HepG2 (cell line): ENCODE data around the gene CFHR2. TPM values are rescaled to one million over a fixed set of nuclear protein-coding genes. Genes with fewer than 3 reads are reported as not detected.

Experiments
- ATAC-seq: fragments of 200-7000 bp; cut with Tn5 transposase; 3 replicates; pipeline ENCODE4 v1.9.1; 2020; ENCODE audit warnings: mild to moderate bottlenecking, moderate library complexity
- BruUV-seq: library from RNA; stranded (reverse); fragments of 400-500 nt; replicated peaks from 2 replicates; lab custom pipeline; 2021; lab: Mats Ljungman, UMichigan
- CTCF ChIA-PET: fragments of 300-600 bp; formaldehyde crosslinking; extraction: SDS; loops from one replicate; lab custom pipeline; 2021; ENCODE audit warnings: low total read pairs, inconsistent platforms, low intra/inter-chr PET ratio; lab: Yijun Ruan, JAX
- POLR2A ChIA-PET: fragments of 350-600 bp; sonication (Branson Sonifier 250); formaldehyde crosslinking; loops from one replicate; lab custom pipeline; 2020; ENCODE audit warnings: antibody characterized with exemption, inconsistent platforms; lab: Yijun Ruan, JAX
- DNase-seq: peaks from one replicate; pipeline ENCODE4 v3.0.0-alpha.2; 2015; ENCODE audit warnings: low spot score
- FAIRE-seq: peaks from 3 replicates; lab custom pipeline; 2011; peaks lifted over from hg19 to GRCh38; lab: Jason Lieb, UNC
- H2AFZ ChIP-seq: one replicate; pipeline ENCODE4 v1.6.1; 2011; ENCODE audit warnings: low read length, inconsistent platforms
- H3K27ac ChIP-seq: fragments of 300-600 bp; 3 replicates; pipeline ENCODE4 v1.8.0; 2011; ENCODE audit warnings: mixed run types, mild to moderate bottlenecking, mixed read lengths, low read length, inconsistent platforms; ENCODE audit not compliant: insufficient read depth; ENCODE audit errors: extremely low read length
- H3K27me3 ChIP-seq, 2 experiments: fragments of 200-600 bp in 1 of 2; 2 replicates in 1 of 2; 3 replicates in 1 of 2; pipeline versions ENCODE4 v1.6.0 to v1.8.0; 2011; ENCODE audit warnings: low read length in 2 of 2, mild to moderate bottlenecking in 2 of 2, moderate library complexity in 2 of 2, inconsistent platforms in 1 of 2; ENCODE audit not compliant: insufficient read depth in 2 of 2, control insufficient read depth in 1 of 2
- H3K36me3 ChIP-seq, 2 experiments: fragments of 200-600 bp in 1 of 2; replicated peaks in 1 of 2; 2 replicates in 1 of 2; 3 replicates in 1 of 2; pipeline versions ENCODE4 v1.5.1 to v1.8.0; 2011; ENCODE audit warnings: low read length in 2 of 2, inconsistent platforms in 1 of 2; ENCODE audit not compliant: insufficient read depth in 2 of 2, control insufficient read depth in 1 of 2
- H3K4me1 ChIP-seq: 2 replicates; pipeline ENCODE4 v1.5.1; 2012; ENCODE audit warnings: low read length, inconsistent platforms; ENCODE audit not compliant: insufficient read depth
- H3K4me2 ChIP-seq: 2 replicates; pipeline ENCODE4 v1.6.0; 2011; ENCODE audit warnings: low read depth, low read length, inconsistent platforms
- H3K4me3 ChIP-seq, 3 experiments: fragments of 200-600 bp in 1 of 3; sonication (generic), shearing (Covaris generic) in 1 of 3; replicated peaks in 1 of 3; 2 replicates each; pipeline ENCODE4 v1.5.1; 2011 to 2016; ENCODE audit warnings: low read length in 3 of 3, inconsistent platforms in 2 of 3, low read depth in 2 of 3, mild to moderate bottlenecking in 2 of 3, control low read depth in 1 of 3, mixed read lengths in 1 of 3; ENCODE audit not compliant: insufficient read depth in 1 of 3
- H3K79me2 ChIP-seq: one replicate; pipeline ENCODE4 v1.6.1; 2011; ENCODE audit warnings: low read length, inconsistent platforms; ENCODE audit not compliant: insufficient read depth
- H3K9ac ChIP-seq: 2 replicates; pipeline ENCODE4 v1.6.0; 2011; ENCODE audit warnings: mild to moderate bottlenecking, low read depth, low read length, inconsistent platforms; ENCODE audit not compliant: insufficient read depth
- H3K9me3 ChIP-seq: 2 replicates; pipeline ENCODE4 v1.5.1; 2012; ENCODE audit warnings: mild to moderate bottlenecking, low read length
- H4K20me1 ChIP-seq: 2 replicates; pipeline ENCODE4 v1.6.0; 2011; ENCODE audit warnings: inconsistent platforms, mild to moderate bottlenecking, low read length, moderate library complexity; ENCODE audit not compliant: insufficient read depth
- CEBPB ChIP-seq: IDR thresholded peaks from 2 replicates; pipeline ENCODE4 v1.6.1; 2011; ENCODE audit warnings: low read depth, low read length, improper control_type of control experiment, borderline replicate concordance
- FOXJ3 ChIP-seq: sonication (generic); formaldehyde crosslinking; IDR thresholded peaks from 2 replicates; pipeline ENCODE4 v1.4.0; 2020; ENCODE audit warnings: missing genetic modification reagents, mild to moderate bottlenecking, borderline replicate concordance
- ISL2 ChIP-seq: sonication (generic); formaldehyde crosslinking; IDR thresholded peaks from 2 replicates; pipeline ENCODE4 v1.5.0; 2020; ENCODE audit warnings: missing genetic modification reagents
- KDM5B ChIP-seq: sonication (generic); formaldehyde crosslinking; IDR thresholded peaks from 2 replicates; pipeline ENCODE4 v1.4.0; 2020; ENCODE audit warnings: missing genetic modification reagents, mild to moderate bottlenecking, borderline replicate concordance
- PRPF4 ChIP-seq: fragments of 200-400 bp; formaldehyde crosslinking; IDR thresholded peaks from 2 replicates; pipeline ENCODE4 v1.6.1; 2016; ENCODE audit warnings: low read length, low read depth; ENCODE audit not compliant: poor library complexity, severe bottlenecking
- YY1 ChIP-seq: IDR thresholded peaks from 2 replicates; pipeline ENCODE4 v1.6.1; 2011; ENCODE audit warnings: low read length, low read depth, moderate library complexity, mild to moderate bottlenecking; ENCODE audit not compliant: insufficient read depth, insufficient replicate concordance
- ZNF101 ChIP-seq: sonication (generic); formaldehyde crosslinking; IDR thresholded peaks from 2 replicates; pipeline ENCODE4 v1.4.0; 2020; ENCODE audit warnings: mild to moderate bottlenecking, low read depth, missing genetic modification reagents, borderline replicate concordance
- ZNF414 ChIP-seq: sonication (generic); formaldehyde crosslinking; IDR thresholded peaks from 2 replicates; pipeline ENCODE4 v1.5.0; 2020; ENCODE audit warnings: missing genetic modification reagents
- ZNF710 ChIP-seq: sonication (generic); formaldehyde crosslinking; IDR thresholded peaks from 2 replicates; pipeline ENCODE4 v1.5.0; 2020; ENCODE audit warnings: mild to moderate bottlenecking, missing genetic modification reagents, borderline replicate concordance
- WGBS: methylation state at CpG from one replicate; pipeline ENCODE4 v1.1.6; 2017; ENCODE audit warnings: low lambda C conversion rate; 5-methylcytosine and 5-hydroxymethylcytosine counted together
- in situ Hi-C: cut with HindIII; loops from 2 replicates; pipeline ENCODE4 v1.10.0; 2017; ENCODE audit warnings: low pct_unique_long_range_greater_than_20kb; ENCODE audit not compliant: extremely low pct_ligation_motif_present
- intact Hi-C: fragments of 100-400 bp; cut with micrococcal nuclease; formaldehyde crosslinking; loops from one replicate; pipeline ENCODE4 v1.10.0; 2022; ENCODE audit not compliant: unreplicated experiment
- polyA plus RNA-seq, 8 experiments: library from polyadenylated mRNA; depleted of rRNA in 3 of 8; stranded (reverse) in 7 of 8; unstranded in 1 of 8; fragments of >200 nt; fragmentation: Illumina TruSeq in 4 of 8; extraction: Trizol in 4 of 8; gene quantifications; 2 replicates each; pipeline versions ENCODE4 v1.2.1 to v1.2.3, GENCODE V29; 2011 to 2016; ENCODE audit warnings: low read depth in 4 of 8, missing spikeins in 1 of 8, mixed read lengths in 1 of 8; ENCODE audit not compliant: insufficient read depth in 1 of 8
- total RNA-seq, 5 experiments: library from RNA; depleted of rRNA; stranded (reverse); fragments of >200 nt; fragmentation: Illumina TruSeq; extraction: Trizol; gene quantifications; 2 replicates each; pipeline ENCODE4 v1.2.3, GENCODE V29; 2016; ENCODE audit warnings: low read depth in 1 of 5
- TF ChIP-seq, protein P1 (sequence below): IDR thresholded peaks from 2 replicates; pipeline ENCODE4 v1.6.1; 2016; ENCODE audit warnings: low read depth, borderline replicate concordance
- TF ChIP-seq, protein P2 (sequence below): fragments of 450-650 bp; IDR thresholded peaks from 2 replicates; pipeline ENCODE4 v1.6.1; 2016
- TF ChIP-seq, protein P3 (sequence below): sonication (generic); formaldehyde crosslinking; IDR thresholded peaks from 2 replicates; pipeline ENCODE4 v1.8.1; 2022; ENCODE audit warnings: low read depth, mild to moderate bottlenecking, missing genetic modification reagents
- TF ChIP-seq, protein P4 (sequence below): sonication (generic); formaldehyde crosslinking; conservative IDR thresholded peaks from 2 replicates; pipeline ENCODE4 v1.4.0; 2020; ENCODE audit warnings: missing genetic modification reagents

The CFHR2 gene
- total and polyA plus RNA-seq, 2 of the 13 experiments (the other 11 are each of a cell fraction or from before 2014, with no cell fraction given): not detected

- 2% methylated on average over 2 of the region's 2 CpGs for WGBS
- FAIRE-seq: no peak
- in situ Hi-C loops: no loop called here
- no TSS peak for BruUV-seq
- Histone ChIP-seq H3K27me3 (no peaks in the 10 kb centered on the region), H3K79me2 (no peaks in the 10 kb centered on the region), H3K9me3 (no peaks in the 10 kb centered on the region), H3K27ac (no peak overlapping the region), H3K4me3 (no peak overlapping the region), H3K9ac (no peak overlapping the region), H3K36me3 (no peaks in the 10 kb centered on the region), H2AFZ (no peak overlapping the region), H3K4me2 (no peak overlapping the region), H3K4me1 (no peaks in the 10 kb centered on the region), H4K20me1 (no peaks in the 10 kb centered on the region)
- ChIA-PET CTCF (no interaction called here), POLR2A (no interaction called here)
- intact Hi-C loops: no loop called here
- ATAC-seq: no peak
- DNase-seq: no peak
- no peak for TF ChIP-seq YY1
- TF ChIP-seq, protein P1, sequence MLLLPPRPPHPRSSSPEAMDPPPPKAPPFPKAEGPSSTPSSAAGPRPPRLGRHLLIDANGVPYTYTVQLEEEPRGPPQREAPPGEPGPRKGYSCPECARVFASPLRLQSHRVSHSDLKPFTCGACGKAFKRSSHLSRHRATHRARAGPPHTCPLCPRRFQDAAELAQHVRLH: no peak
- TF ChIP-seq ISL2: no peak
- TF ChIP-seq, protein P2, sequence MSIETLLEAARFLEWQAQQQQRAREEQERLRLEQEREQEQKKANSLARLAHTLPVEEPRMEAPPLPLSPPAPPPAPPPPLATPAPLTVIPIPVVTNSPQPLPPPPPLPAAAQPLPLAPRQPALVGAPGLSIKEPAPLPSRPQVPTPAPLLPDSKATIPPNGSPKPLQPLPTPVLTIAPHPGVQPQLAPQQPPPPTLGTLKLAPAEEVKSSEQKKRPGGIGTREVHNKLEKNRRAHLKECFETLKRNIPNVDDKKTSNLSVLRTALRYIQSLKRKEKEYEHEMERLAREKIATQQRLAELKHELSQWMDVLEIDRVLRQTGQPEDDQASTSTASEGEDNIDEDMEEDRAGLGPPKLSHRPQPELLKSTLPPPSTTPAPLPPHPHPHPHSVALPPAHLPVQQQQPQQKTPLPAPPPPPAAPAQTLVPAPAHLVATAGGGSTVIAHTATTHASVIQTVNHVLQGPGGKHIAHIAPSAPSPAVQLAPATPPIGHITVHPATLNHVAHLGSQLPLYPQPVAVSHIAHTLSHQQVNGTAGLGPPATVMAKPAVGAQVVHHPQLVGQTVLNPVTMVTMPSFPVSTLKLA: no peak
- TF ChIP-seq ZNF710 (CRISPR knock-in tag): no peak
- TF ChIP-seq, protein P3, sequence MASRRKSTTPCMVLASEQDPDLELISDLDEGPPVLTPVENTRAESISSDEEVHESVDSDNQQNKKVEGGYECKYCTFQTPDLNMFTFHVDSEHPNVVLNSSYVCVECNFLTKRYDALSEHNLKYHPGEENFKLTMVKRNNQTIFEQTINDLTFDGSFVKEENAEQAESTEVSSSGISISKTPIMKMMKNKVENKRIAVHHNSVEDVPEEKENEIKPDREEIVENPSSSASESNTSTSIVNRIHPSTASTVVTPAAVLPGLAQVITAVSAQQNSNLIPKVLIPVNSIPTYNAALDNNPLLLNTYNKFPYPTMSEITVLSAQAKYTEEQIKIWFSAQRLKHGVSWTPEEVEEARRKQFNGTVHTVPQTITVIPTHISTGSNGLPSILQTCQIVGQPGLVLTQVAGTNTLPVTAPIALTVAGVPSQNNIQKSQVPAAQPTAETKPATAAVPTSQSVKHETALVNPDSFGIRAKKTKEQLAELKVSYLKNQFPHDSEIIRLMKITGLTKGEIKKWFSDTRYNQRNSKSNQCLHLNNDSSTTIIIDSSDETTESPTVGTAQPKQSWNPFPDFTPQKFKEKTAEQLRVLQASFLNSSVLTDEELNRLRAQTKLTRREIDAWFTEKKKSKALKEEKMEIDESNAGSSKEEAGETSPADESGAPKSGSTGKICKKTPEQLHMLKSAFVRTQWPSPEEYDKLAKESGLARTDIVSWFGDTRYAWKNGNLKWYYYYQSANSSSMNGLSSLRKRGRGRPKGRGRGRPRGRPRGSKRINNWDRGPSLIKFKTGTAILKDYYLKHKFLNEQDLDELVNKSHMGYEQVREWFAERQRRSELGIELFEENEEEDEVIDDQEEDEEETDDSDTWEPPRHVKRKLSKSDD: no peak
- TF ChIP-seq KDM5B (CRISPR knock-in tag): no peak
- TF ChIP-seq, protein P4, sequence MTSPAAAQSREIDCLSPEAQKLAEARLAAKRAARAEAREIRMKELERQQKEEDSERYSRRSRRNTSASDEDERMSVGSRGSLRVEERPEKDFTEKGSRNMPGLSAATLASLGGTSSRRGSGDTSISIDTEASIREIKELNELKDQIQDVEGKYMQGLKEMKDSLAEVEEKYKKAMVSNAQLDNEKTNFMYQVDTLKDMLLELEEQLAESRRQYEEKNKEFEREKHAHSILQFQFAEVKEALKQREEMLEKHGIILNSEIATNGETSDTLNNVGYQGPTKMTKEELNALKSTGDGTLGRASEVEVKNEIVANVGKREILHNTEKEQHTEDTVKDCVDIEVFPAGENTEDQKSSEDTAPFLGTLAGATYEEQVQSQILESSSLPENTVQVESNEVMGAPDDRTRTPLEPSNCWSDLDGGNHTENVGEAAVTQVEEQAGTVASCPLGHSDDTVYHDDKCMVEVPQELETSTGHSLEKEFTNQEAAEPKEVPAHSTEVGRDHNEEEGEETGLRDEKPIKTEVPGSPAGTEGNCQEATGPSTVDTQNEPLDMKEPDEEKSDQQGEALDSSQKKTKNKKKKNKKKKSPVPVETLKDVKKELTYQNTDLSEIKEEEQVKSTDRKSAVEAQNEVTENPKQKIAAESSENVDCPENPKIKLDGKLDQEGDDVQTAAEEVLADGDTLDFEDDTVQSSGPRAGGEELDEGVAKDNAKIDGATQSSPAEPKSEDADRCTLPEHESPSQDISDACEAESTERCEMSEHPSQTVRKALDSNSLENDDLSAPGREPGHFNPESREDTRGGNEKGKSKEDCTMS: no peak
- TF ChIP-seq FOXJ3: no peak
- no peak for TF ChIP-seq PRPF4
- TF ChIP-seq CEBPB: no peak
- TF ChIP-seq ZNF101: no peak
- no peak for TF ChIP-seq ZNF414
Measured at GRCh38 chr1:196951711-196952394, 8.3 kb downstream of the CFHR2 start.
